ENCODE results near the gene PODNL1.

PODNL1 gene

GRCh38 chr19:13937479-13938300 lies 527 bp downstream of the PODNL1 start:
- POLR2A ChIA-PET: interaction anchor here (0.6 to 1.1 kb wide), 2 partner anchors 17 to 37 kb away, joined by 3 to 5 read pairs; no protein-coding TSS in a partner anchor
- TF ChIP-seq ZNF692 (tag by site-specific recombination; IDR thresholded peaks at IDR 0.05) (peak; percentile 74), HOXA7 (CRISPR knock-in tag; IDR thresholded peaks at IDR 0.05; ENCODE audit: borderline replicate concordance) (no peak), HOXD13 (CRISPR knock-in tag; IDR thresholded peaks at IDR 0.05; ENCODE audit: borderline replicate concordance) (no peak), KLF17 (tag by site-specific recombination; IDR thresholded peaks at IDR 0.05) (peak; percentile 43; the same call in 1 of the 2 replicates), ZFP69B (tag by site-specific recombination; IDR thresholded peaks at IDR 0.05) (peak; percentile 72), SP2 (tag by site-specific recombination; IDR thresholded peaks at IDR 0.05) (peak; percentile 22; the same call in 1 of the 2 replicates), ZNF214 (tag by site-specific recombination; IDR thresholded peaks at IDR 0.05; ENCODE audit: borderline replicate concordance) (no peak), ZNF600 (tag by site-specific recombination; IDR thresholded peaks at IDR 0.05) (peak; percentile 98), GLIS1 (tag by site-specific recombination; IDR thresholded peaks at IDR 0.05) (no peak), ZSCAN23 (tag by site-specific recombination; IDR thresholded peaks at IDR 0.05) (no peak), ZBTB7A (tag by site-specific recombination; IDR thresholded peaks at IDR 0.05; ENCODE audit: low read depth) (0 out of 2 replicates have a peak, but pooled peaks have one; percentile 23), PATZ1 (tag by site-specific recombination; IDR thresholded peaks at IDR 0.05) (0 out of 2 replicates have a peak, but pooled peaks have one; percentile 28), ZBTB10 (tag by site-specific recombination; IDR thresholded peaks at IDR 0.05) (peak; percentile 79; the same call in 1 of the 2 replicates)
- H3K27ac ChIP-seq (ENCODE audit: extremely low read depth, low read depth, low read length): no peak overlapping the region
- CTCF ChIA-PET: interaction anchor here (0.6 kb wide), 1 partner anchor 17 kb away, joined by 4 read pairs; no protein-coding TSS in a partner anchor
- H3K36me3 ChIP-seq (ENCODE audit: control insufficient read depth in 2 of 2, insufficient read depth in 1 of 2, low read length in 2 of 2): no peaks in the 10 kb centered on the region; a peak in 1 of 3 replicates
- H3K9me3 ChIP-seq (ENCODE audit: control insufficient read depth, insufficient read depth, low read depth, low read length): no peaks in the 10 kb centered on the region
- H3K4me1 ChIP-seq (ENCODE audit: control insufficient read depth, insufficient read depth, low read length): no peaks in the 10 kb centered on the region
- no peak overlapping the region for H3K4me3 ChIP-seq (ENCODE audit: low read depth, low read length)

GRCh38 chr19:13935765-13936510 lies 2.3 kb downstream of the PODNL1 start:
- CTCF ChIA-PET: interaction anchor here (0.8 kb wide), 1 partner anchor 17 kb away, joined by 3 read pairs; no protein-coding TSS in a partner anchor
- H3K36me3 ChIP-seq (ENCODE audit: control insufficient read depth in 2 of 2, insufficient read depth in 1 of 2, low read length in 2 of 2): peaks cover 0 to 6% of the 10 kb centered on the region in 2 experiments; a peak in 2 of 3 replicates
- H3K27ac ChIP-seq (ENCODE audit: extremely low read depth, low read depth, low read length): no peak overlapping the region
- TF ChIP-seq PATZ1 (tag by site-specific recombination; IDR thresholded peaks at IDR 0.05): 0 out of 2 replicates have a peak, but pooled peaks have one; percentile 6
- no peak for TF ChIP-seq ZNF426 (tag by site-specific recombination; IDR thresholded peaks at IDR 0.05)
- TF ChIP-seq ZNF214 (tag by site-specific recombination; IDR thresholded peaks at IDR 0.05; ENCODE audit: borderline replicate concordance): no peak
- TF ChIP-seq ZNF2 (tag by site-specific recombination; IDR thresholded peaks at IDR 0.05): no peak
- TF ChIP-seq ZNF174 (tag by site-specific recombination; IDR thresholded peaks at IDR 0.05): no peak
- TF ChIP-seq IKZF3 (tag by site-specific recombination; IDR thresholded peaks at IDR 0.05): no peak
- TF ChIP-seq HIC1 (tag by site-specific recombination; IDR thresholded peaks at IDR 0.05): no peak

More at GRCh38 chr19:13935765-13936510, 2.3 kb downstream of the PODNL1 start:
- POLR2A ChIA-PET: no interaction called here
- Histone ChIP-seq H3K4me3 (ENCODE audit: low read depth, low read length) (no peak overlapping the region), H3K9me3 (ENCODE audit: control insufficient read depth, insufficient read depth, low read depth, low read length) (no peaks in the 10 kb centered on the region), H3K4me1 (ENCODE audit: control insufficient read depth, insufficient read depth, low read length) (no peaks in the 10 kb centered on the region)

All from HEK293 (cell line).